ENCODE data around the gene GCSAM. TPM values are rescaled to one million over a fixed set of nuclear protein-coding genes. Genes with fewer than 3 reads are reported as not detected.

The GCSAM gene
- total and polyA plus RNA-seq, 2 donors (not counting 3 experiments of a cell fraction or from before 2014, with no cell fraction given): not detected

GRCh38 chr3:112138219-112138969 is 5.3 kb upstream of the GCSAM start:
- Histone ChIP-seq H3K9ac (replicated peaks; ENCODE audit: extremely low read depth, insufficient read depth, low read length) (no peak overlapping the region), H3K4me3 (replicated peaks in 1 of 3; ENCODE audit: insufficient read depth in 1 of 3, low read depth in 1 of 3, low read length in 3 of 3) (no peak overlapping the region), H3K27me3 (ENCODE audit: control insufficient read depth in 2 of 2, insufficient read depth in 2 of 2, low read length in 2 of 2) (peaks cover 3 to 5% of the 10 kb centered on the region in 2 experiments), H3K79me2 (ENCODE audit: control insufficient read depth, insufficient read depth, low read length) (no peaks in the 10 kb centered on the region), H3K36me3 (ENCODE audit: control insufficient read depth in 2 of 2, extremely low read depth in 1 of 2, insufficient read depth in 2 of 2, low read length in 2 of 2) (no peaks in the 10 kb centered on the region), H4K20me1 (replicated peaks; ENCODE audit: control insufficient read depth, extremely low read depth, insufficient read depth, low read length) (no peaks in the 10 kb centered on the region), H3K27ac (ENCODE audit: insufficient read depth, low read depth, low read length) (no peak overlapping the region), H3K9me1 (replicated peaks; ENCODE audit: control insufficient read depth, extremely low read depth, insufficient read depth, low read length) (no peaks in the 10 kb centered on the region), H3K9me3 (replicated peaks; ENCODE audit: control insufficient read depth, insufficient read depth, low read length) (no peaks in the 10 kb centered on the region), H2AFZ (ENCODE audit: low read depth, low read length) (no peak overlapping the region), H3K4me2 (ENCODE audit: insufficient read depth, low read length) (no peak overlapping the region), H3K4me1 (ENCODE audit: control insufficient read depth, extremely low read depth, insufficient read depth, low read length) (no peaks in the 10 kb centered on the region)
- dilution Hi-C loops (cut with MboI; ENCODE audit: extremely low pct_ligation_motif_present, low sequenced_read_pairs) (no loop called here), intact Hi-C loops (cut with micrococcal nuclease) (no loop called here)
- FAIRE-seq (no peak), DNase-seq (ENCODE audit: low read depth, low spot score) (no peak)
- CTCF ChIA-PET: interaction anchor here (1.0 to 3.2 kb wide), 8 partner anchors 10 to 393 kb away, joined by 3 to 17 read pairs (median 7); no protein-coding TSS in a partner anchor
- BruUV-seq (replicated peaks): no TSS peak
- TF ChIP-seq POLR2A (IDR thresholded peaks at IDR 0.05; ENCODE audit: low read depth, low read length) (no peak), POLR2AphosphoS5 (IDR thresholded peaks at IDR 0.05; ENCODE audit: insufficient read depth, low read depth, low read length) (no peak), JUN (IDR thresholded peaks at IDR 0.05; ENCODE audit: borderline replicate concordance, insufficient read depth, insufficient read length, low read depth) (no peak), GATA2 (IDR thresholded peaks at IDR 0.05; ENCODE audit: insufficient read depth, insufficient read length, low read depth, low read length) (no peak), FOS (IDR thresholded peaks at IDR 0.05; ENCODE audit: borderline replicate concordance, insufficient read depth, low read length) (no peak), MAX (IDR thresholded peaks at IDR 0.05; ENCODE audit: insufficient read depth, insufficient read length) (no peak), CTCF (IDR thresholded peaks at IDR 0.05; ENCODE audit: extremely low read depth in 1 of 2, insufficient read depth in 1 of 2, low read depth in 1 of 2, low read length in 2 of 2) (no peak), EZH2 (IDR thresholded peaks at IDR 0.05; ENCODE audit: borderline replicate concordance, low read depth, low read length, severe bottlenecking) (no peak), MYC (IDR thresholded peaks at IDR 0.05; ENCODE audit: low read depth, low read length) (no peak)
- POLR2A ChIA-PET: no interaction called here

Data from endothelial cell of umbilical vein (primary cell).